Lower leg skin (tissue), 3 donors: ENCODE results near the gene MTMR1.

Experiments
- POLR2A ChIP-seq, 2 donors: fragments of 450-650 bp; IDR thresholded peaks; one replicate each; pipeline ENCODE4 v1.6.1; 2016 to 2017; ENCODE audit warnings: antibody characterized with exemption in 2 of 2, mild to moderate bottlenecking in 1 of 2, moderate library complexity in 1 of 2
- TF ChIP-seq, protein P1 (sequence below), 3 donors: fragments of 450-650 bp; IDR thresholded peaks; one replicate each; pipeline ENCODE4 v1.5.1; 2016; ENCODE audit warnings: antibody characterized with exemption in 3 of 3, mild to moderate bottlenecking in 3 of 3, moderate library complexity in 2 of 3

DNA sequence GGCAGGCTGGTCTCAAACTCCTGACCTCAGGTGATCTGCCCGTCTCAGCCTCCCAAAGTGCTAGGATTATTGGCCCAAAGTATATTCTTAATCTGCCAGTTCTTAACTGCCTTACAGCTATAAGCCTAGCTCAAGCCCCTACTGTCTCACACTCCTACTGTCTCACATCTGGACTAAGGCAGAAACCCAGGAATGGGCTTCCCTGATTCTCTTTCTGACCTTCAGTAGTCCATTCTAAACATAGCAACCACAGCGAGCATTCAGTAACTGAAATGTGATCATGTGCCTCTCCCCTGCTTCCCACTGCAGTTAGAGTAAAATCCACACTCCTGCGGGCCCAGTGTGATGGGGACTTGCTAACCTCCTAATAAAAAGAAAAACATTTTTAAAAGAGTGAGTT lies 58.9 kb downstream of the MTMR1 start:
- TF ChIP-seq, protein P1, sequence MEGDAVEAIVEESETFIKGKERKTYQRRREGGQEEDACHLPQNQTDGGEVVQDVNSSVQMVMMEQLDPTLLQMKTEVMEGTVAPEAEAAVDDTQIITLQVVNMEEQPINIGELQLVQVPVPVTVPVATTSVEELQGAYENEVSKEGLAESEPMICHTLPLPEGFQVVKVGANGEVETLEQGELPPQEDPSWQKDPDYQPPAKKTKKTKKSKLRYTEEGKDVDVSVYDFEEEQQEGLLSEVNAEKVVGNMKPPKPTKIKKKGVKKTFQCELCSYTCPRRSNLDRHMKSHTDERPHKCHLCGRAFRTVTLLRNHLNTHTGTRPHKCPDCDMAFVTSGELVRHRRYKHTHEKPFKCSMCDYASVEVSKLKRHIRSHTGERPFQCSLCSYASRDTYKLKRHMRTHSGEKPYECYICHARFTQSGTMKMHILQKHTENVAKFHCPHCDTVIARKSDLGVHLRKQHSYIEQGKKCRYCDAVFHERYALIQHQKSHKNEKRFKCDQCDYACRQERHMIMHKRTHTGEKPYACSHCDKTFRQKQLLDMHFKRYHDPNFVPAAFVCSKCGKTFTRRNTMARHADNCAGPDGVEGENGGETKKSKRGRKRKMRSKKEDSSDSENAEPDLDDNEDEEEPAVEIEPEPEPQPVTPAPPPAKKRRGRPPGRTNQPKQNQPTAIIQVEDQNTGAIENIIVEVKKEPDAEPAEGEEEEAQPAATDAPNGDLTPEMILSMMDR (IDR thresholded peaks at IDR 0.05): no peak
- TF ChIP-seq POLR2A (IDR thresholded peaks at IDR 0.05): no peak
